ENCODE data around the gene VMP1. TPM values are rescaled to one million over a fixed set of nuclear protein-coding genes. Genes with fewer than 3 reads are reported as not detected.

Gene VMP1
- total RNA-seq, 1 experiment from 2014 or later, result 277 TPM

- peaks cover 34% of the 10 kb centered on the region for H3K36me3 ChIP-seq (ENCODE audit: low read depth, low read length)
- H3K4me2 ChIP-seq (ENCODE audit: low read length), result peak overlapping the region; percentile 94
- H3K27me3 ChIP-seq (ENCODE audit: low read length), result no peaks in the 10 kb centered on the region
- H3F3A ChIP-seq (ENCODE audit: low read length, unreplicated experiment), result peaks cover 42% of the 10 kb centered on the region
- H3K9me3 ChIP-seq (ENCODE audit: low read length), result no peaks in the 10 kb centered on the region
- intact Hi-C loops (cut with micrococcal nuclease), result loop anchor here (1.0 kb wide), 3 partner anchors 8 to 84 kb away; no protein-coding TSS in a partner anchor
- DNase-seq (peak; percentile 100), ATAC-seq (peak; percentile 75)
- H3K27ac ChIP-seq (ENCODE audit: low read length), result peak overlapping the region; percentile 95
- H2AFZ ChIP-seq (ENCODE audit: low read length), result no peak overlapping the region
- H4K20me1 ChIP-seq (ENCODE audit: low read length), result peaks cover 34% of the 10 kb centered on the region
- H3K4me3 ChIP-seq (ENCODE audit: low read length), result peak overlapping the region; percentile 88
- H3K79me2 ChIP-seq (ENCODE audit: low read length), result peaks cover 48% of the 10 kb centered on the region
- no peaks in the 10 kb centered on the region for H3K9me2 ChIP-seq (replicated peaks; ENCODE audit: low read length)
- BruUV-seq (replicated peaks), result TSS peak; percentile 81
- peaks cover 21% of the 10 kb centered on the region for H3K4me1 ChIP-seq (ENCODE audit: insufficient read depth, low read length)
- H3K9ac ChIP-seq (ENCODE audit: low read length), result peak overlapping the region; percentile 98
- TF ChIP-seq EZH2 (IDR thresholded peaks at IDR 0.05; ENCODE audit: low read length, unreplicated experiment), result no peak
- no peak for TF ChIP-seq CTCF (conservative IDR thresholded peaks at IDR 0.05; ENCODE audit: low read depth, low read length)
- TF ChIP-seq EZH2phosphoT487 (IDR thresholded peaks at IDR 0.05; ENCODE audit: borderline replicate concordance, low read length), result no peak
- ChIA-PET POLR2A (ENCODE audit: unreplicated experiment) (interaction anchor here (0.5 to 2.0 kb wide), 19 partner anchors 8 to 386 kb away, joined by 3 to 113 read pairs (median 10); partner anchors contain the start of gene RNFT1), CTCF (interaction anchor here (0.7 to 1.6 kb wide), 4 partner anchors 16 to 83 kb away, joined by 3 to 16 read pairs (median 11); no protein-coding TSS in a partner anchor)
Observed at GRCh38 chr17:59837308-59838051, 130.0 kb downstream of the VMP1 start.

- Histone ChIP-seq H3K4me1 (ENCODE audit: insufficient read depth, low read length) (peaks cover 27% of the 10 kb centered on the region), H2AFZ (ENCODE audit: low read length) (no peak overlapping the region), H4K20me1 (ENCODE audit: low read length) (peaks cover 34% of the 10 kb centered on the region), H3K9me2 (replicated peaks; ENCODE audit: low read length) (no peaks in the 10 kb centered on the region), H3K36me3 (ENCODE audit: low read depth, low read length) (peaks cover 34% of the 10 kb centered on the region), H3K27me3 (ENCODE audit: low read length) (no peaks in the 10 kb centered on the region), H3K79me2 (ENCODE audit: low read length) (peaks cover 48% of the 10 kb centered on the region), H3K4me3 (ENCODE audit: low read length) (peak overlapping the region; percentile 88), H3K27ac (ENCODE audit: low read length) (peak overlapping the region; percentile 95), H3K4me2 (ENCODE audit: low read length) (peak overlapping the region; percentile 94), H3F3A (ENCODE audit: low read length, unreplicated experiment) (peaks cover 43% of the 10 kb centered on the region), H3K9me3 (ENCODE audit: low read length) (no peaks in the 10 kb centered on the region), H3K9ac (ENCODE audit: low read length) (peak overlapping the region; percentile 98)
- BruUV-seq (replicated peaks), result TSS peak; percentile 35
- DNase-seq (peak; percentile 54), ATAC-seq (no peak)
- ChIA-PET CTCF (interaction anchor here (0.9 to 1.6 kb wide), 3 partner anchors 15 to 84 kb away, joined by 6 to 16 read pairs (median 16); no protein-coding TSS in a partner anchor), POLR2A (ENCODE audit: unreplicated experiment) (interaction anchor here (0.5 to 2.0 kb wide), 16 partner anchors 7 to 130 kb away, joined by 3 to 113 read pairs (median 12); no protein-coding TSS in a partner anchor)
- TF ChIP-seq CTCF (conservative IDR thresholded peaks at IDR 0.05; ENCODE audit: low read depth, low read length) (no peak), EZH2 (IDR thresholded peaks at IDR 0.05; ENCODE audit: low read length, unreplicated experiment) (no peak), EZH2phosphoT487 (IDR thresholded peaks at IDR 0.05; ENCODE audit: borderline replicate concordance, low read length) (no peak)
- intact Hi-C loops (cut with micrococcal nuclease), result no loop called here
Observed at GRCh38 chr17:59838052-59838916, 130.8 kb downstream of the VMP1 start.
